ENCODE results near the gene MTURN. TPM values are rescaled to one million over a fixed set of nuclear protein-coding genes. Genes with fewer than 3 reads are reported as not detected.

The MTURN gene
- total and polyA plus RNA-seq, 10 of the 15 experiments (the other 5 are each of a cell fraction or from before 2014, with no cell fraction given), result 0.52 to 5.0 (median 3.3) TPM

DNA sequence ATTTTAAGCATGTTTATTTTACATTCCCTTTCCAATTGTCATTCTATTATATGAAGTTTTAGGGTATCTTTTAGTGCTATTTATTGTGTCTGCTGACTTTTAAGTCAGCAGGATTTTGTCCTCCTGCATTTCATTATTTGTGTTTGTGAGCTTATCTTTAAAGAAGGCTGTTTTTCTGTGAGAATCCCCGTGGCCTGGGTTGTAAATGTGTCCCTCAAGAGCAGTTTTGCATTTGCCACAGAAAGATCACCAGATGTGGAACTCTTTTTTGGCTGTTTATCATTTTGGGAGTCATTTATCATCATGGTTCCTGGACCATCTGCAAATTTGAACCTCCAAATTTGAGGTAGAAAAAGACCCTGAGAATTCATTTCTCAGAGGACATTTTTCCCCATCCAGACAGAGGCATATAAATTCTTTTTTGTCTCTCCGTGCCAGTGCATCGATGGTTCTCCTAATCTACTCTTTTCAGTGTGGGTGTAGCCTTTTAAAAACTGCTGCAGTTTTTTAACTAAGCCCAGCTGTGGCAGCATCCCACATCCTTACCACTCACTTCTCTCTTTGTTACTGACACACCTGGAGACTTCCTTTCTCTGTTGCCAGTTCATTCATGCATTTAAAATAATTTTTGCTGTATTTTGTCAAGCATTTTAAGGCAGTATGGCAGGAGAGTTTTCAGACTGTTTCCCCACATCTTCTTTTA is 20.1 kb upstream of the MTURN start:
- Histone ChIP-seq H3K9me3 (replicated peaks; ENCODE audit: control insufficient read depth, insufficient read depth, low read length) (no peaks in the 10 kb centered on the region; the same call in 2 of the 3 replicates), H3K4me3 (no peak overlapping the region), H3K27me3 (replicated peaks in 1 of 2; ENCODE audit: control insufficient read depth in 2 of 2, insufficient read depth in 2 of 2, low read length in 1 of 2) (no peaks in the 10 kb centered on the region), H3K79me2 (ENCODE audit: control insufficient read depth, insufficient read depth, low read length) (no peaks in the 10 kb centered on the region), H3K4me1 (ENCODE audit: control insufficient read depth, insufficient read depth, low read length) (no peaks in the 10 kb centered on the region), H3K4me2 (ENCODE audit: control insufficient read depth, insufficient read depth) (no peak overlapping the region), H3K36me3 (ENCODE audit: control insufficient read depth in 2 of 2, insufficient read depth in 2 of 2, low read length in 1 of 2) (no peaks in the 10 kb centered on the region), H3K27ac (ENCODE audit: control insufficient read depth, insufficient read depth) (no peak overlapping the region), H3K9ac (ENCODE audit: control insufficient read depth, insufficient read depth, low read length) (no peak overlapping the region), H4K20me1 (ENCODE audit: control insufficient read depth, insufficient read depth) (no peaks in the 10 kb centered on the region), H2AFZ (ENCODE audit: control insufficient read depth, low read depth, low read length) (no peak overlapping the region)
- ChIA-PET SMC1A (ENCODE audit: uncharacterized antibody, unreplicated experiment) (no interaction called here), POLR2A (no interaction called here), RAD21 (ENCODE audit: unreplicated experiment) (no interaction called here), CTCF (interaction anchor here (1.6 kb wide), 1 partner anchor 9 kb away, joined by 4 read pairs; no protein-coding TSS in a partner anchor)
- ATAC-seq (no peak), FAIRE-seq (no peak), DNase-seq (ENCODE audit: low read depth, low spot score) (no peak)
- 1% methylated on average over 3 of the region's 3 CpGs for WGBS (ENCODE audit: insufficient coverage, insufficient replicate concordance, low lambda C conversion rate, missing lambda C conversion rate)
- in situ Hi-C loops (cut with MboI) (no loop called here), intact Hi-C loops (cut with micrococcal nuclease; ENCODE audit: unreplicated experiment) (no loop called here)
- BruUV-seq (replicated peaks), result no TSS peak
- TF ChIP-seq, protein P1, sequence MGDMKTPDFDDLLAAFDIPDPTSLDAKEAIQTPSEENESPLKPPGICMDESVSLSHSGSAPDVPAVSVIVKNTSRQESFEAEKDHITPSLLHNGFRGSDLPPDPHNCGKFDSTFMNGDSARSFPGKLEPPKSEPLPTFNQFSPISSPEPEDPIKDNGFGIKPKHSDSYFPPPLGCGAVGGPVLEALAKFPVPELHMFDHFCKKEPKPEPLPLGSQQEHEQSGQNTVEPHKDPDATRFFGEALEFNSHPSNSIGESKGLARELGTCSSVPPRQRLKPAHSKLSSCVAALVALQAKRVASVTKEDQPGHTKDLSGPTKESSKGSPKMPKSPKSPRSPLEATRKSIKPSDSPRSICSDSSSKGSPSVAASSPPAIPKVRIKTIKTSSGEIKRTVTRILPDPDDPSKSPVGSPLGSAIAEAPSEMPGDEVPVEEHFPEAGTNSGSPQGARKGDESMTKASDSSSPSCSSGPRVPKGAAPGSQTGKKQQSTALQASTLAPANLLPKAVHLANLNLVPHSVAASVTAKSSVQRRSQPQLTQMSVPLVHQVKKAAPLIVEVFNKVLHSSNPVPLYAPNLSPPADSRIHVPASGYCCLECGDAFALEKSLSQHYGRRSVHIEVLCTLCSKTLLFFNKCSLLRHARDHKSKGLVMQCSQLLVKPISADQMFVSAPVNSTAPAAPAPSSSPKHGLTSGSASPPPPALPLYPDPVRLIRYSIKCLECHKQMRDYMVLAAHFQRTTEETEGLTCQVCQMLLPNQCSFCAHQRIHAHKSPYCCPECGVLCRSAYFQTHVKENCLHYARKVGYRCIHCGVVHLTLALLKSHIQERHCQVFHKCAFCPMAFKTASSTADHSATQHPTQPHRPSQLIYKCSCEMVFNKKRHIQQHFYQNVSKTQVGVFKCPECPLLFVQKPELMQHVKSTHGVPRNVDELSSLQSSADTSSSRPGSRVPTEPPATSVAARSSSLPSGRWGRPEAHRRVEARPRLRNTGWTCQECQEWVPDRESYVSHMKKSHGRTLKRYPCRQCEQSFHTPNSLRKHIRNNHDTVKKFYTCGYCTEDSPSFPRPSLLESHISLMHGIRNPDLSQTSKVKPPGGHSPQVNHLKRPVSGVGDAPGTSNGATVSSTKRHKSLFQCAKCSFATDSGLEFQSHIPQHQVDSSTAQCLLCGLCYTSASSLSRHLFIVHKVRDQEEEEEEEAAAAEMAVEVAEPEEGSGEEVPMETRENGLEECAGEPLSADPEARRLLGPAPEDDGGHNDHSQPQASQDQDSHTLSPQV (IDR thresholded peaks at IDR 0.05), result no peak
- TF ChIP-seq SPI1 (IDR thresholded peaks at IDR 0.05; ENCODE audit: borderline replicate concordance, insufficient read depth, low read depth, low read length), result no peak
- no peak for TF ChIP-seq FOXM1 (IDR thresholded peaks at IDR 0.05; ENCODE audit: low read depth, low read length)
- no peak for TF ChIP-seq PAX8 (IDR thresholded peaks at IDR 0.05)
- TF ChIP-seq POLR2AphosphoS5 (IDR thresholded peaks at IDR 0.05; ENCODE audit: low read length), result no peak
- TF ChIP-seq ZNF207 (IDR thresholded peaks at IDR 0.05; ENCODE audit: borderline replicate concordance), result no peak
- no peak for TF ChIP-seq BMI1 (IDR thresholded peaks at IDR 0.05; ENCODE audit: borderline replicate concordance)
- TF ChIP-seq MEF2B (IDR thresholded peaks at IDR 0.05; ENCODE audit: partially characterized antibody, poor library complexity, severe bottlenecking), result no peak
- TF ChIP-seq ZZZ3 (IDR thresholded peaks at IDR 0.05; ENCODE audit: control insufficient read depth, insufficient read length, low read depth), result no peak
- no peak for TF ChIP-seq SMC3 (IDR thresholded peaks at IDR 0.05; ENCODE audit: borderline replicate concordance, low read length)
- no peak for TF ChIP-seq HDAC2 (IDR thresholded peaks at IDR 0.05)
- TF ChIP-seq ATF2 (IDR thresholded peaks at IDR 0.05; ENCODE audit: low read length), result no peak
- TF ChIP-seq, protein P2, sequence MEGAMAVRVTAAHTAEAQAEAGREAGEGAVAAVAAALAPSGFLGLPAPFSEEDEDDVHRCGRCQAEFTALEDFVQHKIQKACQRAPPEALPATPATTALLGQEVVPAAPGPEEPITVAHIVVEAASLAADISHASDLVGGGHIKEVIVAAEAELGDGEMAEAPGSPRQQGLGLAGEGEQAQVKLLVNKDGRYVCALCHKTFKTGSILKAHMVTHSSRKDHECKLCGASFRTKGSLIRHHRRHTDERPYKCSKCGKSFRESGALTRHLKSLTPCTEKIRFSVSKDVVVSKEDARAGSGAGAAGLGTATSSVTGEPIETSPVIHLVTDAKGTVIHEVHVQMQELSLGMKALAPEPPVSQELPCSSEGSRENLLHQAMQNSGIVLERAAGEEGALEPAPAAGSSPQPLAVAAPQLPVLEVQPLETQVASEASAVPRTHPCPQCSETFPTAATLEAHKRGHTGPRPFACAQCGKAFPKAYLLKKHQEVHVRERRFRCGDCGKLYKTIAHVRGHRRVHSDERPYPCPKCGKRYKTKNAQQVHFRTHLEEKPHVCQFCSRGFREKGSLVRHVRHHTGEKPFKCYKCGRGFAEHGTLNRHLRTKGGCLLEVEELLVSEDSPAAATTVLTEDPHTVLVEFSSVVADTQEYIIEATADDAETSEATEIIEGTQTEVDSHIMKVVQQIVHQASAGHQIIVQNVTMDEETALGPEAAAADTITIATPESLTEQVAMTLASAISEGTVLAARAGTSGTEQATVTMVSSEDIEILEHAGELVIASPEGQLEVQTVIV (IDR thresholded peaks at IDR 0.05; ENCODE audit: borderline replicate concordance, partially characterized antibody), result no peak
- no peak for TF ChIP-seq RB1 (IDR thresholded peaks at IDR 0.05; ENCODE audit: borderline replicate concordance)
- no peak for TF ChIP-seq IKZF1 (conservative IDR thresholded peaks at IDR 0.05)
- TF ChIP-seq PML (IDR thresholded peaks at IDR 0.05; ENCODE audit: low read length), result no peak

All from GM12878 (cell line).